Thyroid gland (tissue), 4 donors: ENCODE data around the gene CACNG4.

Source experiments
- CTCF ChIP-seq, 6 experiments: fragments of 200-600 bp in 3 of 6; fragments of 450-650 bp in 3 of 6; sonication (generic) in 3 of 6; IDR thresholded peaks; one replicate each; pipeline ENCODE4 v1.5.1; 2016 to 2019; ENCODE audit warnings: antibody characterized with exemption in 6 of 6, mild to moderate bottlenecking in 2 of 6, inconsistent platforms in 1 of 6, moderate library complexity in 1 of 6
- POLR2A ChIP-seq, 2 donors: fragments of 450-650 bp; IDR thresholded peaks; one replicate each; pipeline ENCODE4 v1.6.1; 2017; ENCODE audit warnings: antibody characterized with exemption in 2 of 2, mild to moderate bottlenecking in 2 of 2, moderate library complexity in 1 of 2

- TF ChIP-seq POLR2A (IDR thresholded peaks at IDR 0.05) (no peak), CTCF (IDR thresholded peaks at IDR 0.05) (no peak)
Measured at GRCh38 chr17:66918896-66919295, 45.6 kb upstream of the CACNG4 start.
